ENCODE results near the gene IL22RA1. TPM values are rescaled to one million over a fixed set of nuclear protein-coding genes. Genes with fewer than 3 reads are reported as not detected.

The IL22RA1 gene
- total and polyA plus RNA-seq, 2 donors (not counting 1 experiment from before 2014, with no cell fraction given) = under 0.01 to 0.03 TPM

GRCh38 chr1:24161270-24161669, 18.3 kb upstream of the IL22RA1 start:
- H3K27ac ChIP-seq (ENCODE audit: insufficient read depth, low read length) = no peak overlapping the region
- DNase-seq (ENCODE audit: low read depth in 2 of 2) = no peak
- H3K79me2 ChIP-seq (ENCODE audit: control insufficient read depth, insufficient read depth, low read length) = no peaks in the 10 kb centered on the region
- peaks cover 20% of the 10 kb centered on the region for H3K27me3 ChIP-seq (ENCODE audit: control insufficient read depth, insufficient read depth, low read length)
- no peak overlapping the region for H3K4me2 ChIP-seq (ENCODE audit: extremely low read depth, insufficient read depth, low read length)
- TF ChIP-seq EZH2 (IDR thresholded peaks at IDR 0.05; ENCODE audit: low read length, missing control alignments) = no peak
- TF ChIP-seq CTCF (conservative IDR thresholded peaks at IDR 0.05 in 1 of 2, IDR thresholded peaks at IDR 0.05 in 1 of 2; ENCODE audit: low read depth in 1 of 2, low read length in 2 of 2) = no peak
- no peaks in the 10 kb centered on the region for H3K36me3 ChIP-seq (ENCODE audit: control insufficient read depth, insufficient read depth, low read length)
- H3K9ac ChIP-seq (ENCODE audit: insufficient read depth, low read length) = no peak overlapping the region
- no peaks in the 10 kb centered on the region for H4K20me1 ChIP-seq (ENCODE audit: control insufficient read depth, extremely low read depth, insufficient read depth, low read length)
- H3K4me1 ChIP-seq (ENCODE audit: control insufficient read depth, extremely low read depth, insufficient read depth, low read length) = no peaks in the 10 kb centered on the region
- no peak overlapping the region for H2AFZ ChIP-seq (ENCODE audit: low read length)
- H3K9me3 ChIP-seq (ENCODE audit: control insufficient read depth, insufficient read depth, low read depth, low read length) = no peaks in the 10 kb centered on the region
- no peak overlapping the region for H3K4me3 ChIP-seq (replicated peaks in 1 of 4; ENCODE audit: control extremely low read depth in 1 of 4, insufficient read depth in 1 of 4, low read depth in 3 of 4, low read length in 4 of 4)

GRCh38 chr1:24159366-24159765, 16.4 kb upstream of the IL22RA1 start:
- Histone ChIP-seq H4K20me1 (ENCODE audit: control insufficient read depth, extremely low read depth, insufficient read depth, low read length) (no peaks in the 10 kb centered on the region), H3K4me2 (ENCODE audit: extremely low read depth, insufficient read depth, low read length) (no peak overlapping the region), H3K27me3 (ENCODE audit: control insufficient read depth, insufficient read depth, low read length) (peaks cover 17% of the 10 kb centered on the region), H3K36me3 (ENCODE audit: control insufficient read depth, insufficient read depth, low read length) (no peaks in the 10 kb centered on the region), H3K9me3 (ENCODE audit: control insufficient read depth, insufficient read depth, low read depth, low read length) (no peaks in the 10 kb centered on the region), H3K4me3 (replicated peaks in 1 of 4; ENCODE audit: control extremely low read depth in 1 of 4, insufficient read depth in 1 of 4, low read depth in 3 of 4, low read length in 4 of 4) (no peak overlapping the region), H3K27ac (ENCODE audit: insufficient read depth, low read length) (no peak overlapping the region), H3K79me2 (ENCODE audit: control insufficient read depth, insufficient read depth, low read length) (no peaks in the 10 kb centered on the region), H3K4me1 (ENCODE audit: control insufficient read depth, extremely low read depth, insufficient read depth, low read length) (no peaks in the 10 kb centered on the region), H3K9ac (ENCODE audit: insufficient read depth, low read length) (no peak overlapping the region), H2AFZ (ENCODE audit: low read length) (no peak overlapping the region)
- TF ChIP-seq EZH2 (IDR thresholded peaks at IDR 0.05; ENCODE audit: low read length, missing control alignments) = no peak
- no peak for TF ChIP-seq CTCF (conservative IDR thresholded peaks at IDR 0.05 in 1 of 2, IDR thresholded peaks at IDR 0.05 in 1 of 2; ENCODE audit: low read depth in 1 of 2, low read length in 2 of 2)
- no peak for DNase-seq (ENCODE audit: low read depth in 2 of 2)

GRCh38 chr1:24157918-24158481, 15.1 kb upstream of the IL22RA1 start:
- H3K36me3 ChIP-seq (ENCODE audit: control insufficient read depth, insufficient read depth, low read length) = no peaks in the 10 kb centered on the region
- H3K4me1 ChIP-seq (ENCODE audit: control insufficient read depth, extremely low read depth, insufficient read depth, low read length) = no peaks in the 10 kb centered on the region
- no peaks in the 10 kb centered on the region for H3K79me2 ChIP-seq (ENCODE audit: control insufficient read depth, insufficient read depth, low read length)
- no peak overlapping the region for H3K27ac ChIP-seq (ENCODE audit: insufficient read depth, low read length)
- peaks cover 13% of the 10 kb centered on the region for H3K27me3 ChIP-seq (ENCODE audit: control insufficient read depth, insufficient read depth, low read length)
- H4K20me1 ChIP-seq (ENCODE audit: control insufficient read depth, extremely low read depth, insufficient read depth, low read length) = no peaks in the 10 kb centered on the region
- no peak for DNase-seq (ENCODE audit: low read depth in 2 of 2)
- no peak overlapping the region for H3K9ac ChIP-seq (ENCODE audit: insufficient read depth, low read length)
- H2AFZ ChIP-seq (ENCODE audit: low read length) = no peak overlapping the region
- H3K4me3 ChIP-seq (replicated peaks in 1 of 4; ENCODE audit: control extremely low read depth in 1 of 4, insufficient read depth in 1 of 4, low read depth in 3 of 4, low read length in 4 of 4) = no peak overlapping the region
- TF ChIP-seq CTCF (conservative IDR thresholded peaks at IDR 0.05 in 1 of 2, IDR thresholded peaks at IDR 0.05 in 1 of 2; ENCODE audit: low read depth in 1 of 2, low read length in 2 of 2) (peak; percentile 6 to 16), EZH2 (IDR thresholded peaks at IDR 0.05; ENCODE audit: low read length, missing control alignments) (no peak)
- H3K9me3 ChIP-seq (ENCODE audit: control insufficient read depth, insufficient read depth, low read depth, low read length) = no peaks in the 10 kb centered on the region
- no peak overlapping the region for H3K4me2 ChIP-seq (ENCODE audit: extremely low read depth, insufficient read depth, low read length)

Data from fibroblast of lung (primary cell).